ENCODE data around the gene ITGAL.

GRCh38 chr16:30541502-30542329, 69.2 kb downstream of the ITGAL start:
- TF ChIP-seq CTCF (IDR thresholded peaks at IDR 0.05; ENCODE audit: insufficient read depth, low read depth, low read length) (no peak), EZH2 (IDR thresholded peaks at IDR 0.05; ENCODE audit: insufficient read depth, low read length) (no peak)

Measured in astrocyte (in vitro differentiated cells and primary cell).